ENCODE measurements around the gene ADAM12.

- TF ChIP-seq CTCF (IDR thresholded peaks at IDR 0.05) (no peak), POLR2A (IDR thresholded peaks at IDR 0.05) (no peak)
Observed at GRCh38 chr10:126017961-126018560, 370.2 kb downstream of the ADAM12 start.
